SK-N-SH (cell line): ENCODE measurements around the gene GATB. TPM values are rescaled to one million over a fixed set of nuclear protein-coding genes. Genes with fewer than 3 reads are reported as not detected.

Source experiments
- CTCF ChIA-PET: fragments of 300-600, 350-600 bp; formaldehyde crosslinking; extraction: SDS; loops from one replicate; lab custom pipeline; 2021; lab: Yijun Ruan, JAX
- POLR2A ChIA-PET: fragments of 350-600 bp; sonication (Branson Sonifier 250); formaldehyde crosslinking; extraction: SDS; loops from one replicate; lab custom pipeline; 2020; ENCODE audit warnings: antibody characterized with exemption, inconsistent platforms; lab: Yijun Ruan, JAX
- DNase-seq: peaks from one replicate; pipeline ENCODE4 v3.0.0; 2012
- H2AFZ ChIP-seq: fragments of 200-600 bp; sonication (generic); 2 replicates; pipeline ENCODE4 v1.8.1; 2016; ENCODE audit warnings: antibody characterized with exemption, mild to moderate bottlenecking, low read depth
- H3F3A ChIP-seq: fragments of 200-600 bp; sonication (generic); replicated peaks from 2 replicates; pipeline ENCODE3; 2016; ENCODE audit warnings: antibody characterized with exemption, mild to moderate bottlenecking; ENCODE audit not compliant: insufficient read depth
- H3K27ac ChIP-seq, 2 experiments: fragments of 200-500 bp in 1 of 2; fragments of 200-600 bp in 1 of 2; sonication (Bioruptor generic) in 1 of 2; sonication (generic), shearing (Covaris generic) in 1 of 2; 2 replicates each; pipeline versions ENCODE4 v1.5.1 to v1.6.1; 2014 to 2016; ENCODE audit warnings: low read depth in 2 of 2, inconsistent platforms in 1 of 2, low read length in 1 of 2, mild to moderate bottlenecking in 1 of 2, mixed read lengths in 1 of 2
- H3K27me3 ChIP-seq: fragments of 200-600 bp; sonication (generic), shearing (Covaris generic); 2 replicates; pipeline ENCODE4 v1.6.1; 2016; ENCODE audit warnings: mixed run types; ENCODE audit not compliant: insufficient read depth
- H3K36me3 ChIP-seq, 2 experiments: fragments of 200-500 bp in 1 of 2; fragments of 200-600 bp in 1 of 2; sonication (Bioruptor generic) in 1 of 2; sonication (generic) in 1 of 2; replicated peaks in 1 of 2; 2 replicates each; pipeline versions ENCODE3 to v1.5.1; 2014 to 2016; ENCODE audit warnings: low read length in 1 of 2, mild to moderate bottlenecking in 1 of 2; ENCODE audit not compliant: insufficient read depth in 2 of 2, control insufficient read depth in 1 of 2
- H3K4me1 ChIP-seq, 2 experiments: fragments of 200-500 bp in 1 of 2; fragments of 200-600 bp in 1 of 2; sonication (Bioruptor generic) in 1 of 2; sonication (generic), shearing (Covaris generic) in 1 of 2; 2 replicates each; pipeline versions ENCODE4 v1.5.1 to v1.6.1; 2014 to 2016; ENCODE audit warnings: low read depth in 1 of 2, low read length in 1 of 2, mixed run types in 1 of 2; ENCODE audit not compliant: insufficient read depth in 2 of 2, control insufficient read depth in 1 of 2
- H3K4me2 ChIP-seq: fragments of 200-600 bp; sonication (generic), shearing (Covaris generic); 2 replicates; pipeline ENCODE4 v1.6.1; 2017; ENCODE audit warnings: mixed run types
- H3K4me3 ChIP-seq, 2 experiments: fragments of 200-500 bp in 1 of 2; fragments of 200-600 bp in 1 of 2; sonication (Bioruptor generic) in 1 of 2; sonication (generic), shearing (Covaris generic) in 1 of 2; 2 replicates each; pipeline versions ENCODE4 v1.5.1 to v1.8.1; 2014 to 2016; ENCODE audit warnings: low read depth in 2 of 2, inconsistent platforms in 1 of 2, low read length in 1 of 2, mild to moderate bottlenecking in 1 of 2, mixed read lengths in 1 of 2, moderate library complexity in 1 of 2
- H3K79me2 ChIP-seq: fragments of 200-600 bp; sonication (generic); 2 replicates; pipeline ENCODE4 v1.8.1; 2017; ENCODE audit warnings: mild to moderate bottlenecking; ENCODE audit not compliant: insufficient read depth
- H3K9ac ChIP-seq: fragments of 200-600 bp; sonication (generic); 2 replicates; pipeline ENCODE4 v1.6.1; 2017; ENCODE audit warnings: mixed run types
- H3K9me2 ChIP-seq: fragments of 200-600 bp; sonication (generic); 2 replicates; pipeline ENCODE4 v1.6.1; 2017; ENCODE audit warnings: mixed run types
- H3K9me3 ChIP-seq: fragments of 200-600 bp; sonication (generic); 2 replicates; pipeline ENCODE4 v1.6.1; 2017; ENCODE audit warnings: mixed run types, mild to moderate bottlenecking, moderate library complexity
- H4K20me1 ChIP-seq: fragments of 200-600 bp; sonication (generic); 2 replicates; pipeline ENCODE4 v1.6.1; 2017; ENCODE audit warnings: mild to moderate bottlenecking, mixed run types; ENCODE audit not compliant: insufficient read depth
- CHD2 ChIP-seq: fragments of 150-350 bp; IDR thresholded peaks from 2 replicates; pipeline ENCODE4 v1.6.1; 2018; ENCODE audit warnings: low read length; ENCODE audit not compliant: partially characterized antibody
- CTCF ChIP-seq: fragments of 200-600 bp; sonication (generic); IDR thresholded peaks from 2 replicates; pipeline ENCODE4 v1.6.1; 2017; ENCODE audit warnings: antibody characterized with exemption, mild to moderate bottlenecking, moderate library complexity
- ELF1 ChIP-seq: IDR thresholded peaks from 2 replicates; pipeline ENCODE4 v1.4.0; 2012
- FOXJ3 ChIP-seq: sonication (generic); formaldehyde crosslinking; IDR thresholded peaks from 2 replicates; pipeline ENCODE4 v1.5.1; 2020; ENCODE audit warnings: mild to moderate bottlenecking, missing genetic modification reagents
- GABPA ChIP-seq: IDR thresholded peaks from 2 replicates; pipeline ENCODE4 v1.4.0; 2012; ENCODE audit warnings: low read depth, mild to moderate bottlenecking
- GATA2 ChIP-seq: sonication (generic); formaldehyde crosslinking; IDR thresholded peaks from 2 replicates; pipeline ENCODE4 v1.5.0; 2020; ENCODE audit warnings: mild to moderate bottlenecking, missing genetic modification reagents
- JUND ChIP-seq: IDR thresholded peaks from 2 replicates; pipeline ENCODE4 v1.4.0; 2012
- MEF2A ChIP-seq: IDR thresholded peaks from 2 replicates; pipeline ENCODE4 v1.4.0; 2012; ENCODE audit warnings: low read depth, borderline replicate concordance
- NFIC ChIP-seq: IDR thresholded peaks from 2 replicates; pipeline ENCODE4 v1.4.0; 2012; ENCODE audit warnings: borderline replicate concordance
- NRF1 ChIP-seq: IDR thresholded peaks from 2 replicates; pipeline ENCODE4 v1.6.1; 2012; ENCODE audit warnings: low read depth, mild to moderate bottlenecking, low read length
- PBX3 ChIP-seq: IDR thresholded peaks from 2 replicates; pipeline ENCODE4; 2012
- POLR2AphosphoS5 ChIP-seq: IDR thresholded peaks from 2 replicates; pipeline ENCODE4 v1.6.1; 2012; ENCODE audit warnings: low read depth, low read length
- RAD21 ChIP-seq: IDR thresholded peaks from 2 replicates; pipeline ENCODE4 v1.6.1; 2012; ENCODE audit warnings: mild to moderate bottlenecking, low read length
- REST ChIP-seq: IDR thresholded peaks from 2 replicates; pipeline ENCODE4 v1.6.1; 2012; ENCODE audit warnings: mild to moderate bottlenecking, low read depth, low read length, moderate library complexity
- RFX5 ChIP-seq: IDR thresholded peaks from 2 replicates; pipeline ENCODE4 v1.6.1; 2012; ENCODE audit warnings: mild to moderate bottlenecking, improper control_type of control experiment, low read length
- RXRA ChIP-seq: IDR thresholded peaks from 2 replicates; pipeline ENCODE4 v1.4.0; 2012; ENCODE audit warnings: low read depth, mild to moderate bottlenecking, borderline replicate concordance
- SMC3 ChIP-seq: IDR thresholded peaks from 2 replicates; pipeline ENCODE4 v1.6.1; 2012; ENCODE audit warnings: low read depth, low read length, improper control_type of control experiment
- TCF12 ChIP-seq: IDR thresholded peaks from 2 replicates; pipeline ENCODE4 v1.4.0; 2012
- USF2 ChIP-seq: fragments of 150-350 bp; IDR thresholded peaks from 2 replicates; pipeline ENCODE4 v1.6.1; 2017; ENCODE audit warnings: antibody characterized with exemption, low read length, low read depth, borderline replicate concordance
- YY1 ChIP-seq: IDR thresholded peaks from 2 replicates; pipeline ENCODE4 v1.4.0; 2012; ENCODE audit warnings: low read depth, mild to moderate bottlenecking
- ZBTB33 ChIP-seq: IDR thresholded peaks from 2 replicates; pipeline ENCODE4 v1.4.0; 2012; ENCODE audit warnings: low read depth, borderline replicate concordance
- WGBS: methylation state at CpG from one replicate; pipeline ENCODE4 v1.1.6; 2017; ENCODE audit warnings: low lambda C conversion rate; 5-methylcytosine and 5-hydroxymethylcytosine counted together
- polyA plus RNA-seq, 3 experiments: library from polyadenylated mRNA; depleted of rRNA; stranded (reverse); fragments of >200 nt; gene quantifications; 2 replicates each; pipeline ENCODE4 v1.2.3, GENCODE V29; 2012

GATB gene
- polyA plus RNA-seq, 1 of the 3 experiments (the other 2 are of a cell fraction), result 28.1 TPM

- Histone ChIP-seq H3K36me3 (no peaks in the 10 kb centered on the region), H3K79me2 (no peaks in the 10 kb centered on the region), H3K9me2 (no peaks in the 10 kb centered on the region), H3K4me2 (no peak overlapping the region), H3K27ac (no peak overlapping the region), H3K27me3 (no peaks in the 10 kb centered on the region), H3K9me3 (peaks cover 5% of the 10 kb centered on the region; the same call in 1 of the 2 replicates), H3K4me1 (peaks cover 0 to 9% of the 10 kb centered on the region in 2 experiments; a peak in 1 of 4 replicates), H3K4me3 (no peak overlapping the region), H2AFZ (no peak overlapping the region), H3F3A (no peaks in the 10 kb centered on the region), H4K20me1 (no peaks in the 10 kb centered on the region), H3K9ac (no peak overlapping the region)
- ChIA-PET CTCF (no interaction called here), POLR2A (no interaction called here)
- TF ChIP-seq GATA2 (CRISPR knock-in tag) (no peak), POLR2AphosphoS5 (no peak), FOXJ3 (CRISPR knock-in tag) (no peak), NFIC (no peak), JUND (no peak), RFX5 (no peak)
- 69% methylated on average over 2 of the region's 2 CpGs for WGBS
- DNase-seq, result no peak
Measured at GRCh38 chr4:151768835-151769234, 8.0 kb upstream of the GATB start.

- H3K9ac ChIP-seq, result no peak overlapping the region
- no peak overlapping the region for H3K4me3 ChIP-seq
- H3K9me2 ChIP-seq, result no peaks in the 10 kb centered on the region
- H3F3A ChIP-seq, result no peaks in the 10 kb centered on the region
- H3K27me3 ChIP-seq, result no peaks in the 10 kb centered on the region
- WGBS, result 46% methylated on average over 4 of the region's 4 CpGs
- TF ChIP-seq CTCF, result no peak
- TF ChIP-seq ELF1, result no peak
- no peak for TF ChIP-seq GABPA
- no peak for TF ChIP-seq YY1
- no peak for TF ChIP-seq SMC3
- TF ChIP-seq TCF12, result no peak
- no peak for TF ChIP-seq PBX3
- no peak for TF ChIP-seq MEF2A
- no peak for TF ChIP-seq REST
- no peak for TF ChIP-seq USF2
- TF ChIP-seq NRF1, result no peak
- TF ChIP-seq ZBTB33, result no peak
- TF ChIP-seq RAD21, result no peak
- TF ChIP-seq JUND, result no peak
- TF ChIP-seq RXRA, result no peak
- no peak for TF ChIP-seq CHD2
- TF ChIP-seq, all 33 proteins: peak for 0
- ChIA-PET POLR2A (no interaction called here), CTCF (no interaction called here)
- Histone ChIP-seq H3K4me1 (peaks cover 0 to 3% of the 10 kb centered on the region in 2 experiments; a peak in 1 of 4 replicates), H3K36me3 (no peaks in the 10 kb centered on the region), H3K27ac (no peak overlapping the region), H2AFZ (no peak overlapping the region), H3K4me2 (no peak overlapping the region), H4K20me1 (no peaks in the 10 kb centered on the region), H3K79me2 (no peaks in the 10 kb centered on the region), H3K9me3 (no peaks in the 10 kb centered on the region)
- DNase-seq, result no peak
Measured at GRCh38 chr4:151766691-151767090, 5.9 kb upstream of the GATB start.
